PC-3 (cell line): ENCODE measurements around the gene DET1.

ENCODE experiments used
- EZH2phosphoT487 ChIP-seq: fragments of 300-600 bp; sonication (generic); IDR thresholded peaks from 2 replicates; pipeline ENCODE4 v1.6.1; 2018; ENCODE audit warnings: mild to moderate bottlenecking, antibody characterized with exemption, low read length, borderline replicate concordance
- TF ChIP-seq, protein P1 (sequence below): fragments of 300-600 bp; sonication (generic); conservative IDR thresholded peaks from 2 replicates; pipeline ENCODE4 v1.5.1; 2017; ENCODE audit warnings: antibody characterized with exemption, low read depth, mild to moderate bottlenecking, low read length

DNA sequence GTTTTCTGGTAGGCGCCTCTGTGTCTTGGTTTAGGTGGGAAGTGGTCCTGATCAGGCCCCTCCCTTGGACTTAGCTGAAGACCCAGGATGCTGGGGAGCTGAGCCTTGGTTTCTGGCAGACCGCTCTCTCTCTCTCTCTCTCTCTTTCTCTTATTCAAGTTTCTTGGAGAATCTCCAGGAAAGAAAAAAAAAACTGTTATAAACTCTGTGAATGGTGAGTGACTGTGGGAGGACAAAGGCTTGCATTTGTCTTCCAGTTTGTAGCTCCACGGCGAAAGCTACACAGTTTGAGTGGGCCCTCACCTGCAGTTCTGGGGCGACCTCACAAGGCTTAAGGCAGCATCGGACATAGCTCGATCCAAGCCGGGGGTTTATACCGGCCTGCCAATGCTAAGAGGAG, 7.5 kb downstream of the DET1 start:
- TF ChIP-seq, protein P1, sequence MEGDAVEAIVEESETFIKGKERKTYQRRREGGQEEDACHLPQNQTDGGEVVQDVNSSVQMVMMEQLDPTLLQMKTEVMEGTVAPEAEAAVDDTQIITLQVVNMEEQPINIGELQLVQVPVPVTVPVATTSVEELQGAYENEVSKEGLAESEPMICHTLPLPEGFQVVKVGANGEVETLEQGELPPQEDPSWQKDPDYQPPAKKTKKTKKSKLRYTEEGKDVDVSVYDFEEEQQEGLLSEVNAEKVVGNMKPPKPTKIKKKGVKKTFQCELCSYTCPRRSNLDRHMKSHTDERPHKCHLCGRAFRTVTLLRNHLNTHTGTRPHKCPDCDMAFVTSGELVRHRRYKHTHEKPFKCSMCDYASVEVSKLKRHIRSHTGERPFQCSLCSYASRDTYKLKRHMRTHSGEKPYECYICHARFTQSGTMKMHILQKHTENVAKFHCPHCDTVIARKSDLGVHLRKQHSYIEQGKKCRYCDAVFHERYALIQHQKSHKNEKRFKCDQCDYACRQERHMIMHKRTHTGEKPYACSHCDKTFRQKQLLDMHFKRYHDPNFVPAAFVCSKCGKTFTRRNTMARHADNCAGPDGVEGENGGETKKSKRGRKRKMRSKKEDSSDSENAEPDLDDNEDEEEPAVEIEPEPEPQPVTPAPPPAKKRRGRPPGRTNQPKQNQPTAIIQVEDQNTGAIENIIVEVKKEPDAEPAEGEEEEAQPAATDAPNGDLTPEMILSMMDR = no peak
- no peak for TF ChIP-seq EZH2phosphoT487
